WTC11 (cell line): ENCODE data around the gene PKP2. TPM values are rescaled to one million over a fixed set of nuclear protein-coding genes. Genes with fewer than 3 reads are reported as not detected.

Experiments
- ATAC-seq: fragments of 200-7000 bp; cut with Tn5 transposase; 2 replicates; pipeline ENCODE4 v1.10.0; 2021; ENCODE audit warnings: mild to moderate bottlenecking, moderate library complexity
- CTCF ChIA-PET: fragments of 300-600 bp; sonication (Branson Sonifier 250); formaldehyde crosslinking; loops from one replicate; lab custom pipeline; 2021; ENCODE audit warnings: antibody characterized with exemption; lab: Charles Lee
- POLR2A ChIA-PET: fragments of 350-600 bp; sonication (Branson Sonifier 250); formaldehyde crosslinking; loops from one replicate; lab custom pipeline; 2021; ENCODE audit warnings: antibody characterized with exemption; lab: Charles Lee
- DNase-seq: peaks from one replicate; pipeline ENCODE4 v3.0.0; 2021; ENCODE audit warnings: low spot score
- H3K27ac Mint-ChIP-seq: 2 replicates; pipeline ENCODE4 v1.8.0; 2021; ENCODE audit warnings: mixed read lengths
- H3K27me3 Mint-ChIP-seq: 2 replicates; pipeline ENCODE4 v1.8.0; 2021; ENCODE audit warnings: low read depth, mild to moderate bottlenecking, moderate library complexity, mixed read lengths
- H3K36me3 Mint-ChIP-seq: 2 replicates; pipeline ENCODE4 v1.8.0; 2021; ENCODE audit warnings: mixed read lengths
- H3K4me1 Mint-ChIP-seq: 2 replicates; pipeline ENCODE4 v1.8.0; 2022; ENCODE audit warnings: mixed read lengths
- H3K4me3 Mint-ChIP-seq: 2 replicates; pipeline ENCODE4 v1.8.0; 2021; ENCODE audit warnings: mild to moderate bottlenecking, moderate library complexity, mixed read lengths
- H3K9me3 Mint-ChIP-seq: 2 replicates; pipeline ENCODE4 v1.8.0; 2021; ENCODE audit warnings: mixed read lengths
- ATF1 ChIP-seq: sonication (generic); formaldehyde crosslinking; IDR thresholded peaks from 2 replicates; pipeline ENCODE4 v1.8.1; 2023; ENCODE audit warnings: mild to moderate bottlenecking, moderate library complexity, missing genetic modification reagents
- ATF2 ChIP-seq: sonication (generic); formaldehyde crosslinking; IDR thresholded peaks from 2 replicates; pipeline ENCODE4 v1.8.1; 2022; ENCODE audit warnings: low read depth, missing genetic modification reagents, borderline replicate concordance
- ELF4 ChIP-seq: sonication (generic); formaldehyde crosslinking; IDR thresholded peaks from 2 replicates; pipeline ENCODE4 v1.8.1; 2022; ENCODE audit warnings: low read depth, mild to moderate bottlenecking, moderate library complexity, missing genetic modification reagents
- EMX1 ChIP-seq: fragments of 250-450 bp; sonication (Bioruptor Pico); IDR thresholded peaks from 2 replicates; pipeline ENCODE4 v1.8.0; 2021; ENCODE audit warnings: mild to moderate bottlenecking
- GABPB1 ChIP-seq: sonication (generic); formaldehyde crosslinking; IDR thresholded peaks from 2 replicates; pipeline ENCODE4 v1.8.1; 2023; ENCODE audit warnings: mild to moderate bottlenecking, missing genetic modification reagents
- HMGA2 ChIP-seq: fragments of 250-450 bp; sonication (Bioruptor Pico); IDR thresholded peaks from 2 replicates; pipeline ENCODE4 v1.4.0; 2021; ENCODE audit warnings: mild to moderate bottlenecking, moderate library complexity
- JUN ChIP-seq: sonication (generic); formaldehyde crosslinking; IDR thresholded peaks from 2 replicates; pipeline ENCODE4 v1.8.0; 2023; ENCODE audit warnings: mild to moderate bottlenecking, missing genetic modification reagents
- MYBL2 ChIP-seq: sonication (generic); formaldehyde crosslinking; IDR thresholded peaks from 2 replicates; pipeline ENCODE4 v1.8.1; 2023; ENCODE audit warnings: mild to moderate bottlenecking, moderate library complexity, missing genetic modification reagents
- NFE2L1 ChIP-seq: sonication (generic); formaldehyde crosslinking; IDR thresholded peaks from 2 replicates; pipeline ENCODE4 v1.8.1; 2023; ENCODE audit warnings: missing genetic modification reagents
- PRDM15 ChIP-seq: sonication (generic); formaldehyde crosslinking; IDR thresholded peaks from 2 replicates; pipeline ENCODE4 v1.8.0; 2022; ENCODE audit warnings: missing genetic modification reagents
- PREB ChIP-seq: sonication (generic); formaldehyde crosslinking; IDR thresholded peaks from 2 replicates; pipeline ENCODE4 v1.8.1; 2022; ENCODE audit warnings: mild to moderate bottlenecking, missing genetic modification reagents, moderate library complexity, borderline replicate concordance
- SMAD3 ChIP-seq: sonication (generic); formaldehyde crosslinking; IDR thresholded peaks from 2 replicates; pipeline ENCODE4 v1.8.0; 2022; ENCODE audit warnings: missing genetic modification reagents, mild to moderate bottlenecking, borderline replicate concordance
- TCF7 ChIP-seq: sonication (generic); formaldehyde crosslinking; IDR thresholded peaks from 2 replicates; pipeline ENCODE4 v1.8.0; 2022; ENCODE audit warnings: mild to moderate bottlenecking, low read depth, missing genetic modification reagents, moderate library complexity
- TEAD4 ChIP-seq: sonication (generic); formaldehyde crosslinking; IDR thresholded peaks from 2 replicates; pipeline ENCODE4 v1.8.0; 2022; ENCODE audit warnings: mild to moderate bottlenecking, missing genetic modification reagents
- USF2 ChIP-seq: sonication (generic); formaldehyde crosslinking; IDR thresholded peaks from 2 replicates; pipeline ENCODE4 v1.8.1; 2023; ENCODE audit warnings: mild to moderate bottlenecking, missing genetic modification reagents, moderate library complexity
- ZNF425 ChIP-seq: fragments of 250-450 bp; sonication (Bioruptor Pico); conservative IDR thresholded peaks from 2 replicates; pipeline ENCODE4 v1.9.0; 2021; ENCODE audit warnings: mild to moderate bottlenecking
- total RNA-seq: library from RNA; stranded (reverse); gene quantifications from 3 replicates; pipeline ENCODE4 v1.2.3, GENCODE V29; 2021
- TF ChIP-seq, protein P1 (sequence below): fragments of 250-450 bp; sonication (Bioruptor Pico); IDR thresholded peaks from 2 replicates; pipeline ENCODE4 v1.9.0; 2021; ENCODE audit warnings: moderate library complexity, mild to moderate bottlenecking, inconsistent platforms, borderline replicate concordance
- TF ChIP-seq, protein P2 (sequence below): sonication (generic); formaldehyde crosslinking; IDR thresholded peaks from 2 replicates; pipeline ENCODE4 v1.8.0; 2023; ENCODE audit warnings: mild to moderate bottlenecking, missing genetic modification reagents
- TF ChIP-seq, protein P3 (sequence below): fragments of 250-450 bp; sonication (Bioruptor Pico); IDR thresholded peaks from 2 replicates; pipeline ENCODE4 v2.1.2; 2022; ENCODE audit warnings: mild to moderate bottlenecking, moderate library complexity

Gene PKP2
- total RNA-seq, 1 experiment from 2014 or later: 22.0 TPM

- CTCF ChIA-PET: interaction anchor here (1.1 to 1.4 kb wide), 2 partner anchors 148 to 149 kb away, joined by 3 to 4 read pairs; partner anchors contain the start of gene YARS2
- POLR2A ChIA-PET: no interaction called here
- DNase-seq: no peak
- no peaks in the 10 kb centered on the region for H3K9me3 Mint-ChIP-seq
- H3K4me3 Mint-ChIP-seq: no peak overlapping the region
- peak overlapping the region; percentile 6; the same call in 1 of the 2 replicates for H3K27ac Mint-ChIP-seq
- no peak for TF ChIP-seq ATF2 (CRISPR knock-in tag)
- TF ChIP-seq ELF4 (CRISPR knock-in tag): no peak
- no peak for TF ChIP-seq HMGA2 (CRISPR knock-in tag)
- TF ChIP-seq EMX1 (CRISPR knock-in tag): no peak
- no peak for TF ChIP-seq TCF7
- TF ChIP-seq ZNF425 (CRISPR knock-in tag): no peak
- TF ChIP-seq PREB (CRISPR knock-in tag): no peak
- no peak for TF ChIP-seq USF2
- TF ChIP-seq, protein P1, sequence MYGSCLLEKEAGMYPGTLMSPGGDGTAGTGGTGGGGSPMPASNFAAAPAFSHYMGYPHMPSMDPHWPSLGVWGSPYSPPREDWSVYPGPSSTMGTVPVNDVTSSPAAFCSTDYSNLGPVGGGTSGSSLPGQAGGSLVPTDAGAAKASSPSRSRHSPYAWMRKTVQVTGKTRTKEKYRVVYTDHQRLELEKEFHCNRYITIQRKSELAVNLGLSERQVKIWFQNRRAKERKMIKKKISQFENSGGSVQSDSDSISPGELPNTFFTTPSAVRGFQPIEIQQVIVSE (CRISPR knock-in tag): no peak
- no peak for TF ChIP-seq SMAD3
- no peak for TF ChIP-seq GABPB1 (CRISPR knock-in tag)
- no peak for TF ChIP-seq PRDM15 (CRISPR knock-in tag)
- TF ChIP-seq MYBL2 (CRISPR knock-in tag): no peak
- TF ChIP-seq, protein P2, sequence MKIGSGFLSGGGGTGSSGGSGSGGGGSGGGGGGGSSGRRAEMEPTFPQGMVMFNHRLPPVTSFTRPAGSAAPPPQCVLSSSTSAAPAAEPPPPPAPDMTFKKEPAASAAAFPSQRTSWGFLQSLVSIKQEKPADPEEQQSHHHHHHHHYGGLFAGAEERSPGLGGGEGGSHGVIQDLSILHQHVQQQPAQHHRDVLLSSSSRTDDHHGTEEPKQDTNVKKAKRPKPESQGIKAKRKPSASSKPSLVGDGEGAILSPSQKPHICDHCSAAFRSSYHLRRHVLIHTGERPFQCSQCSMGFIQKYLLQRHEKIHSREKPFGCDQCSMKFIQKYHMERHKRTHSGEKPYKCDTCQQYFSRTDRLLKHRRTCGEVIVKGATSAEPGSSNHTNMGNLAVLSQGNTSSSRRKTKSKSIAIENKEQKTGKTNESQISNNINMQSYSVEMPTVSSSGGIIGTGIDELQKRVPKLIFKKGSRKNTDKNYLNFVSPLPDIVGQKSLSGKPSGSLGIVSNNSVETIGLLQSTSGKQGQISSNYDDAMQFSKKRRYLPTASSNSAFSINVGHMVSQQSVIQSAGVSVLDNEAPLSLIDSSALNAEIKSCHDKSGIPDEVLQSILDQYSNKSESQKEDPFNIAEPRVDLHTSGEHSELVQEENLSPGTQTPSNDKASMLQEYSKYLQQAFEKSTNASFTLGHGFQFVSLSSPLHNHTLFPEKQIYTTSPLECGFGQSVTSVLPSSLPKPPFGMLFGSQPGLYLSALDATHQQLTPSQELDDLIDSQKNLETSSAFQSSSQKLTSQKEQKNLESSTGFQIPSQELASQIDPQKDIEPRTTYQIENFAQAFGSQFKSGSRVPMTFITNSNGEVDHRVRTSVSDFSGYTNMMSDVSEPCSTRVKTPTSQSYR: no peak
- TF ChIP-seq ATF1: no peak
- no peak for TF ChIP-seq NFE2L1
- TF ChIP-seq, protein P3, sequence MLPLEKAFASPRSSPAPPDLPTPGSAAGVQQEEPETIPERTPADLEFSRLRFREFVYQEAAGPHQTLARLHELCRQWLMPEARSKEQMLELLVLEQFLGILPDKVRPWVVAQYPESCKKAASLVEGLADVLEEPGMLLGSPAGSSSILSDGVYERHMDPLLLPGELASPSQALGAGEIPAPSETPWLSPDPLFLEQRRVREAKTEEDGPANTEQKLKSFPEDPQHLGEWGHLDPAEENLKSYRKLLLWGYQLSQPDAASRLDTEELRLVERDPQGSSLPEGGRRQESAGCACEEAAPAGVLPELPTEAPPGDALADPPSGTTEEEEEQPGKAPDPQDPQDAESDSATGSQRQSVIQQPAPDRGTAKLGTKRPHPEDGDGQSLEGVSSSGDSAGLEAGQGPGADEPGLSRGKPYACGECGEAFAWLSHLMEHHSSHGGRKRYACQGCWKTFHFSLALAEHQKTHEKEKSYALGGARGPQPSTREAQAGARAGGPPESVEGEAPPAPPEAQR (CRISPR knock-in tag): no peak
- TF ChIP-seq JUN (CRISPR knock-in tag): no peak
- no peak for TF ChIP-seq TEAD4 (CRISPR knock-in tag)
- H3K36me3 Mint-ChIP-seq: no peaks in the 10 kb centered on the region
- H3K27me3 Mint-ChIP-seq: no peaks in the 10 kb centered on the region
- peaks cover 5% of the 10 kb centered on the region; the same call in 1 of the 2 replicates for H3K4me1 Mint-ChIP-seq
- no peak for ATAC-seq
Measured at GRCh38 chr12:32903763-32904162, 7.2 kb upstream of the PKP2 start.
